GM19455 (cell line): ENCODE results near the gene DNTTIP2.
"Not testable (repeated sequence)": the region's sequence is repeated elsewhere in the genome, so short reads cannot be mapped to it uniquely, and the experiment has no call there.

ENCODE experiments used
- ATAC-seq: cut with Tn5 transposase; IDR thresholded peaks from one replicate; pipeline ENCODE4 v1.9.1; 2021; ENCODE audit not compliant: unreplicated experiment

The DNTTIP2 gene

GRCh38 chr1:93877529-93877928 lies 1.5 kb downstream of the DNTTIP2 start:
- ATAC-seq: no peak

DNA sequence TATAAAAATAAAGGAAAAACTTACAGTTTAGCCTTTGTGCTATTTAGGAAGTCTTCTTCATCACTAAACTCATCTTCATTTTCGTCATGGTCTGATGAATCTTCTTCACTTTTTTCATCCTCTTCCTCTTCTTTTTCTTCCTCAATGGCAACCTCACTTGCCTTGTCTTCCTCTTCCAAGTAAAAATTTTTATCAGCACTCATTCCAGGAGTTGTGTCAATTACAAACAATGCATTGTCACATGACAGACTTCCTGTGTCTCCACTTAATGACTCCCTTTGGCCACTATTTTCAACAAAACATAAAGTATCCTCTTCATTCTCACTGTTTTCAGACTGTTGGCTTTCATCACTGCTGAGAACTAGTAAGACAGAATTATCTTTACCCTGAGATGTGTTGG lies 2.8 kb downstream of the DNTTIP2 start:
- no peak for ATAC-seq

- ATAC-seq: no peak
Observed at GRCh38 chr1:93874025-93874651, 4.9 kb downstream of the DNTTIP2 start.

DNA sequence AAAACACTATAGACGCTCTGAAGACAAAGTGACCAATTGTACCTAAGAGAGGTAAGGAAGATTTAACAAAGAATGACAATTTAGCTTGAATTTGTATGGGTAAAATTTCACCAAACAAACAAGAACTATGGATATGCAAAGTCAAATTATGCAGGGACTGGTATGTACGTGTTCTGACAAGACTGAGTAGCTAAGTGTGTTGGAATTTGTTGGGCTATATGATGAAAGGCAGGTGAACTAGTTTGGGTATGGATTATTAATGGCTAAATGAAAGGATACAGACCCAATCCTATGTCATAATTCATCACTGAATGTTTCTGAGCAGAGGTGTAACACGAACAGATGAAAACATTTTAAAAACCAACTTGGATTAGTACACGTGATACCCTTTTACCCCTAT lies 7.6 kb downstream of the DNTTIP2 start:
- no peak for ATAC-seq

DNA sequence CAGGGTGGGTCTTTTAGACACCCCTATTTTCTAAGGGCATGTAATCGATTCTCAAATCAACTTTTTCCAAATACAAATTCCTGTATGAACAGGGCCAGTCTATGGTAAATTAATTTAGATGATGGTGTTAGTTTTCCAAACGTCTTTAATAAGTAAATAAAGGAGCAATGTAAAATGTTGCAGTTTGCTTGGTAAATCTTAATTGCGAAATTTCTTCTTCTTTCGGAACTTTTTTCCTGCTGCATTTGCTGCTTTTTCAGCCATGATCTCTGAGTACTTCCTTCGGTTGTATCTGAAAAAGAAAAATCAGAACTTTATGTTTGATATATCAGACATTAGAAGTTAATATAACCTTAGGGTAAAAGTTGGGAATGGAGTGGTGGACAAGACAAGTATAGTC lies 9.4 kb downstream of the DNTTIP2 start:
- ATAC-seq: no peak

GRCh38 chr1:93868492-93868891 lies 10.5 kb downstream of the DNTTIP2 start:
- ATAC-seq: not testable (repeated sequence)

- no peak for ATAC-seq
Observed at GRCh38 chr1:93865253-93865652, 13.8 kb downstream of the DNTTIP2 start.

GRCh38 chr1:93864175-93864574 lies 14.8 kb downstream of the DNTTIP2 start:
- ATAC-seq: no peak

- not testable (repeated sequence) for ATAC-seq
Observed at GRCh38 chr1:93857653-93858052, 21.4 kb downstream of the DNTTIP2 start.

DNA sequence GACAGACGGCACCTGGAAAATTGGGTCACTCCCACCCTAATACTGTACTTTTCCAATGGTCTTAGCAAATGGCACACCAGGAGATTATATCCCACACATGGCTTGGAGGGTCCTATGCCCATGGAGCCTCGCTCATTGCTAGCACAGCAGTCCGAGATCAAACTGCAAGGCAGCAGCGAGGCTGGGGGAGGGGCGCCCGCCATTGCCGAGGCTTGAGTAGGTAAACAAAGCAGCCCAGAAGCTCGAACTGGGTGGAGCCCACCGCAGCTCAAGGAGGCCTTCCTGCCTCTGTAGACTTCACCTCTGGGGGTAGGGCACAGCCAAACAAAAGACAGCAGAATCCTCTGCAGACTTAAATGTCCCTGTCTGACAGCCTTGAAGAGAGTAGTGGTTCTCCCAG lies 23.0 kb downstream of the DNTTIP2 start:
- not testable (repeated sequence) for ATAC-seq

DNA sequence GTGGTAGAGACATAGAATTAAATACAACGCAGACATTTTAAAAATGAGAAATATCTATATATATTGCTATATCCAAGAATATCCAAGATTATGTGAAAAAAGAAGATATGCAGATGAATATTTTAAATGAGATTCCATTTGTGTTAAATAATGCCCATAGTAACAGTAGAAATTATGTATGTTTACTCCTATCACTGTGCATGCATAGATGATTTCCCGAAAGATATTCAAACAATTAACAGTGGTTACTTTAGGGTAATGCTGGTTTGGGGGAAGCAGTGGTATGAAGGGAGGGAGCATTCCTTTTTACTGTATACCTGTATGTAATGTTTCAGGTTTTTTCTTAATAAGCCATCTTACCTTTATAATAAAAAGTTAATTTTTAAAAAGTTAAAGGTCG lies 25.1 kb downstream of the DNTTIP2 start:
- no peak for ATAC-seq

DNA sequence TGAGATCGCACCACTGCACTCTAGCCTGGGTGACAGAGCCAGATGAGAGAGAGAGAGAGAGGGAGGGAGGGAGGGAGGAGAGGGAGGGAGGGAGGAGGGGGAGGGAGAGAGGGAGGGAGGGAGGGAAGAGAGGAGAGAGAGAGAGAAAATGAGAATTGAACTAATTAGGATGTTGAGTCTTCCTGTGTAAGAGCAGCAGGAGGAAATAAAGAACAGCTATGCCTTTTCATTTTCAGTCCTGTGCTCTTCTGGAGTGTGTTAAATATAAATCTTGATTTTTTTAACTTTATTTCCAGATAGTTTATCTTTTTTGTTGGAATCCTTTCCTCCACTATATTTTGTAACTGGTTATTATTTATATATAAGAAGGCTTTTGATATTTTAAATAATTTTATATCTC lies 27.1 kb downstream of the DNTTIP2 start:
- ATAC-seq: no peak

DNA sequence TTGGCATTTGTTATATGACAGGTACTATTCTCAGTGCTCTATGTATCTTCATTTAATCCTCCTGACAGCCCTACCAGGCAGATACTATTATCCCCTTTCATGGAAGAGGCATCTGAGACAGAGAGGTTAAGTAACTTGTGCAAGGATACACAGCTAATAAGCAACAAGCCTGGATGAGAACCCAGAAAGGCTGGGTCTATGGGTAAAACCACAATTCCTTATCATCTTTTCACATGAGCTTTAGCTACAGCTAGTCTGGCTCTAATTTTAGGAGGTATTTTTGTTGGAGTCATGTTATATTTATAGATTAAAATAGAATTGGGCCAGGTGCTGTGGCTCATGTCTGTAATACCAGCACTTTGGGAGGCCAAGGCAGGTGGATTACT lies 27.7 kb downstream of the DNTTIP2 start:
- ATAC-seq: no peak

- not testable (repeated sequence) for ATAC-seq
Observed at GRCh38 chr1:93850687-93851326, 28.2 kb downstream of the DNTTIP2 start.

DNA sequence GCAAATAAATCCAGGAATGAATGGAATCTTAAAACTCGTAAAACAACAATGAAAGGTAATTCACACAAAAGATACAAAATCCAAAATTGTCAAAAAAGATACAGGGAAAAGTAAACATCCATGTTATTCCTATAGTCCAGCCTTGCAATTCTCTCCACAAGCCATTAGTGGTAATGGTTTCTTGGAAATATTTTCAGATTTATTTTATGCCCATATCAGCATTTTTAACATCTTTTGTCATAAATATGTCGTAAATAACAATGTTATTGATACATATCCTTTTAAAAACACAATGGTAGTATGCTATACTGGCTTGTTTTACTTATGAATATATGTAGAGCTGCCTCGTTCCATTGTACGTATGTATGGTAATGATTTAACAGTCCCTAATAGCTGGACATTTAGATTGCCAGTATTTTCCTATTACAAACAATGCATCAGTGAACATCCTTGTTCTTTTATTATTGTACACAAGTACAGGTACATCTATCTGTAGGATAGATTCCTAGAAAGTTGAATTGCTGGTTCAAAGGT lies 30.6 kb downstream of the DNTTIP2 start:
- no peak for ATAC-seq

DNA sequence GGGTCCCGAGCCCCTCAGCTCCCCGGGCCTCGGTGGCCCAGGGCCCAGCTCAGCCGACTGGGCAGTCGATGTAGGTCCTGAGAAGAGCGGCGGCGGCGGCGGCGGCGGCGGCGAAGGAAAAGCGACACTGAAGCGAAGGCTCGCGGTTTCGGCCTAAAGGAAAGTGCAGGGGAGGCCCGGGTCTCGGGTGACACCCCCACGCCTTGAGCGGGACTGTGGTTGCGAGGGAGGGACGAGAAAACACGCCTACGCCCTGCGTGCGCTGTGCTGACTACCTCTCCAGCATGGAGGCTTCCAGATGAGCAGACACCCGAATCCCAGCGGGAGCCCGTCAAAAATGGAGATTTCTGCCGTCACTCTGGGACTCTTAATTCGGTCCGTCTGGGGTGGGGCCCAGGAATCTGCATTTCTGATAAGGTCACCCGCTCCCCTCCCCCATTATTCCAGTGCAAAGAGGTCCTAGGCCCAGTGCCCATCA lies 31.2 kb downstream of the DNTTIP2 start:
- peak; percentile 27 for ATAC-seq

GRCh38 chr1:93846992-93847810 lies 31.8 kb downstream of the DNTTIP2 start:
- ATAC-seq: peak; percentile 68

- peak; percentile 50 for ATAC-seq
Observed at GRCh38 chr1:93846206-93846991, 32.6 kb downstream of the DNTTIP2 start.

DNA sequence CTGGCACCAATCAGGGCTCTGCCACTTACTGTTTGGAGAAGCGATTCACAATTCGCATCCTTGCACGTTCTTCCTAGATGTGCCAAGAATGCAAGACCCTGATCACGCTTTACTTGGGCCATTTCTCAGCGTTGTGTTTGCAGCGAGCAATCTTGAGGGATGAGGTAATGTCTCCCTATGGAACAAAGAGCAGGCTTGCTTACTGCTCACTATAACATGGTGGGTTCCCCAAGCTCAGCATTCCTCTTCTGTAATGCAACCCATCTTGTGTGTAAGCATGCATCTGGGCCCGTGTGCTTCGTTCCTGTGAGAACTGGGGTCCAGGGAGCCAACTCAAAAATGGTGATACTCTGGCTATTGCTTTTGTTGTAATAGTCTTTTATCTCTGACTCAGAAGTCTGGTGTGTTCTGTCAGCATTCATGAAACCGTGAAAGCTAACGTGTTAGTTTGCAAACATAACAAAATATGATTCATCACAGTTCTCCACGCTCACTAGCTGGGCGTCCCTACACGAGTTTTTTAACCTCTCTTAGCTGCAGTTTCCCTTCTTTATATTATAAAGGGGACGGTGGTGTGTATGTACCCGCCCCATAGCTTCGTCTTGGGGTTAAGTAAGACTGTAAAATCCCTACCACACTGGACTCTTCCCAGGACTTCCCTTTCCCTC lies 33.3 kb downstream of the DNTTIP2 start:
- ATAC-seq: peak; percentile 9
